ENCODE data around the gene DHRSX.
"Not testable (repeated sequence)": the region's sequence is repeated elsewhere in the genome, so short reads cannot be mapped to it uniquely, and the experiment has no call there.

The DHRSX gene

DNA sequence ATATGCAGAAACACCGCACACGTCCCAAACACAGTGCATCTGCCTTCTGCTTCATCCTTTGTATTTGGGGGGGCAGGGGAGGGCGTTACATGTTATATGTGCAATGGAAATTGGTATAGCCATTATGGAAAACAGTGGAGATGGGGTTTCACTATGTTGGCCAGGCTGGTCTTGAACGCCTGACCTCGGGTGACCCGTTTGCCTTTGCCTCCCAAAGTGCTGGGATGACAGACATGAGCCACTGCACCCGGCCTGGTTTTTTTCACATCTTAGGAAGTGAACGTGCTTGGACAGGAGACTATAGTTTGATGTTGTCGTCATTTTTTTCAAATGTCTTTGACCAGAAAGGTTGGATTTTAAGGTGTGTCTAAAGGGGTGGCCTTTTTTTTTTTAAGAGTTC is 88.6 kb downstream of the DHRSX start:
- no peak overlapping the region for H3K4me3 ChIP-seq
- H3K27ac ChIP-seq, result no peak overlapping the region

DNA sequence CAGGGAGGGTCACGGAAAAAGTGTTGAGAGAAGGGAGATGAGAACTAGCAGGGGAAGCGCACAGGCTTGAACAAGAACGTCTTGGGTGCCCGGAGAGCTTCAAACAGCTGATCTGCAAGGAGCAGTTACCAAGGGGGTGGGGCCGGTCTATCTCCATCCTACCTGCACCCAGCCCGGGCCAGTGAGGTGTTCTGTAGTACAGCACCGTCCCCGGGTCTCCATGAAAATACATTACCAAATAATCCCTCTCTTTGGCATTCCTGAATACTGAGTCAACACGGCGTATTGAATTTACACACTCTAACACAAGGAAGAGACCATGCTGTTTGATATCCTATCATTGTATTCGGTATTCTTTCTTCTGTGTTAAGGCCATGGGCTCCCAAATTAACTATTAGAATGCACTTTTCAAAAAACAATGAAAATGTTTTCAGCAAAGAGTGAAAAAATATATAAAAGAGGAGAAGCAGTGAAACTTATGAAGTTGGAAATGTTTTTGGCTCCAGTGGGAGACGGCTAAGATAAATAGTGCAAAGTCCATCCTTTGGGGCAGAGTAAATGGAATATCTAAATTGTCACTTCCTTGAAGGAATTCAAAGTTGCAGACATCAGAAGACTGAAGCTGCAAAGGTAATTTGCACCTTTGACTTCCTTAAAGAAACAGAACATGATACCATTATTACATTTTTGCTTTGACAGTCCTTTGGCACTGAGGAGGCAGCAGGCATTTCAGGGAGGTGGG is 90.3 kb downstream of the DHRSX start:
- H3K27ac ChIP-seq, result no peak overlapping the region
- no peak overlapping the region for H3K4me3 ChIP-seq

DNA sequence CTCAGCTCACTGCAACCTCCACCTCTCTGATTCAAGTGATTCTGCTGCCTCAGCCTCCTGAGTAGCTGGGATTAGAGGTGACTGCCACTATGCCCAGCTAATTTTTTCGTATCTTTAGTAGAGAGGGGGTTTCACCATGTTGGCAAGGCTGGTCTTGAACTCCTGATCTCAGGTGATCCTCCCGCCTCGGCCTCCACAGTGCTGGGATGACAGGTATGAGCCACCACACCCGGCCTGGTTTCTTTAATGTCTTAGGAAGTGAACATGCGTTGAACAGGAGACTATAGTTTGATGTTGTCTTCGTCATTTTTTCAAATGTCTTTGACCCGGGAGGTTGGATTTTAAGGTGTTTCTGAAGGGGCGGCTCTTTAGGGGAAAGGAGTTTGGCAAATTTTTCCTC is 91.0 kb downstream of the DHRSX start:
- no peak overlapping the region for H3K4me3 ChIP-seq
- H3K27ac ChIP-seq, result no peak overlapping the region

DNA sequence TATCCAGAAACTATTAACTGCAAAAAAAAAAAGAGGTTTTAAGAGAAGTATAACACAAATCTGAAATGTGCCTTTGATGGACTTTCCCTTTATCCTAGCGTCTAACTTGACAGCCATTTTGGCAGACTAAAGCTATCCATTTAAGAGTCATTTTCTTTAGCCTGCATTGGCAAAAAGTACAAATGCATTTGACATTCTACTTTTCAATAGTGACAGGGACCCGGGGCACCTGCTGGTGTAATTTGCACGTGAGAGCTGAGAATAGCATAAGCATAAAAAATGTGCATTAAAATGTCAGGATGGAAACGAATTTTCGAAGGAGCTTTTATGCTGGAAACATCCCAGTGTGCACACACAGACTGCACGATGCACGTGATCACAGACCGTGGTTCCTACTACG is 91.9 kb downstream of the DHRSX start:
- H3K4me3 ChIP-seq, result no peak overlapping the region
- H3K27ac ChIP-seq, result no peak overlapping the region

DNA sequence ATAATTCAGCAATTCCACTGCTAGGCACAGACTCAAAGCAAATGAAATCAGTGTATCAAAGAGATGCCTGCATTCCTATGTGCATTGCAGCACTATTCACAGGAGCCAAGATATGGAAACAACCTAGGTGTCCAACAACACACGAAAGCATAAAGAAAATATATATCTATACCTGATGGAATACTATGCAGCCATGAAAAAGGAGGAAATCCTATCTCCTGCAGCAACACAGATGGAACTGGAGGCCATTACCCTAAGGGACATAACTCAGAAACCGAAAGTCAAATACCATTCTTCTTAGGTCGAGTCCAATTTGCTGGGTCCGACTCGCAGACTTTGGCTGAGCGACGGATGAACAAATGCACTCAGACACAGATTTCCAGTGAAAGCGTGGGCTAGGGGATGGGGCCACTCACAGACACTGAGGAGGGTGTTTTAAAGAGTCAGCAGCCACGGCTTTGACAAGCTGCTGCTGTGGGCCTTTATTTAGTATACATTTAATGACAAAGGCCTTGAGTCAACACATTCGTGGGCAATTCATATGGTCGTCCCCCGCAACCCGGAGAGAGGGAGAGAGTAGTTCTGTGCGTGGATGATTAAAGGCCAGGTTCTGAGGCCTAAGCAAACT is 93.8 kb downstream of the DHRSX start:
- H3K27ac ChIP-seq, result no peak overlapping the region
- no peak overlapping the region for H3K4me3 ChIP-seq

DNA sequence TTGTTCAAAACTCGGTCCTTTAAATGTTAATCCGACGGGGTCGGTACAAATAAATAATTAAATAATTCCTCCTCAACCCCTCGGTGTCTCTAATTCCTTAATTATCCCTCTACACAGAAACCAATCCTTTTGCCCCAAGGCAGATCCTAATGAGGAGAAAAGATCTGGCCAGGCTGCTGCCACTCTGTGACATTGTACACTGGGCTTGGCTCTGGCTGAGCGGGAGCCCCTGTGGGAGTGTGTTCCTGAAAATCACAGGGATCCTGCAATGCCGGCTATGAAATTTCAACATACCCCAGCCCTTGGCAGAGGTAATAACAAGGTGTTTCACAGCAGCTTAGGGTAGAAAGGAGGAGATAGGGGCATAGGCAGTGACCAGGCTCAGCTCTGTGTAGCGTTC is 96.0 kb downstream of the DHRSX start:
- H3K4me3 ChIP-seq, result no peak overlapping the region
- no peak overlapping the region for H3K27ac ChIP-seq

DNA sequence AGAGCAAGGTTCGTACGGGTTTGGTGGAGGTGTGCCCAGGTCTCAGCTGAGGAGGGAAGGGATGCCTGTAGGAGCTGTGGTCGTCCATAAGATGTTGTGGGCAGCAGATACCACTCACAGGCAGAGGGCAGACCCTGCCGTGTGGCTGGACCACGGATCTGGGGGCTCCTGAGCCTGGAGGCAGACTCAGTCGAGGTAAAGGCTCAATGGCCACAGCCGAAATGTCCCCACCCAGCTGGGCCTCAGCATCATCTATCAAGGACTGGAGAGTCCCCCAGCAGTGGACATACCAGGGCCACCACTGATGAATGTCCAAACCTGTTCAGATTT is 98.5 kb downstream of the DHRSX start:
- peak overlapping the region in 20 of 21 experiments; percentile 43 to 91 (median 81) for H3K27ac ChIP-seq

DNA sequence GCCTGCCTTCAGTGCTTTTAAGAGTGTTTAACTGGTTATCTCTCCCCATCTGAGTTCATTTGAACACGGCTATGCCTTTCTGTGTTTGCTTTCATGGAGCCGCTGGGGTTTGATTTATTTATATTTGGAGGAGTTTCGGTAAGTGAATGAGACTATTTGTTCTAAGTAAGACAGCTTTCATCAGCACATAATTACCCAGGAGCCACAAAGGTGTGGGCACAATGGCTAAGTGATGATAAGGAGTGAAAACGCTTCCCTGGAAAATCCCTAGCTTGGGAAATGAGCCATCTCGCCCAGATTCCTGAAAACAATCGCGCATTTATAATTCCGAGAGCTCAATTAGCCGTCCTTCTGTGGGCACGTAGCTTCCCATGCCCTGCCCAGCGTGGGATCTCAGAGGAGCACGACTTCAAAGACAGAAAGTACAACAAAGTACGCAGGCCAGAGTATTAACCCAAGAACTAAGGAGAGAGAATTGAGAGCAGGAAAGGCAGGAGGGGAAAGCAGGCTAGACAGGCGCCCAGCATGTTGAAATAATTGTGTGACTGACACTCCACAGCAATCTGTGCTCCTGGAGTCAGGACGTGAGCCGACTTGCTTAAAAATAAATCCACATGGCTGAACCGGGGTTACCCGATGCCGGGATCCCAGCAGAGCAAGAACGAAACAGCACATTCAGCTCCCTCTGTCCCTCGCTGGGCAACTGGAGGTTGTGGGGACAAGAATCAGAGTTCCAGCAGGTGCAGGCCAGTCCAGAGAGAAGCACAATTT is 99.0 kb downstream of the DHRSX start:
- Histone ChIP-seq H3K27ac (peak overlapping the region in 20 of 21 experiments; percentile 43 to 91 (median 81)), H3K4me3 (peak overlapping the region in 5 of 7 experiments; percentile 5 to 28 (median 8))

More for the DNA sequence above, 98.5 kb downstream of the DHRSX start:
- peak overlapping the region in 5 of 7 experiments; percentile 3 to 28 (median 8) for H3K4me3 ChIP-seq

DNA sequence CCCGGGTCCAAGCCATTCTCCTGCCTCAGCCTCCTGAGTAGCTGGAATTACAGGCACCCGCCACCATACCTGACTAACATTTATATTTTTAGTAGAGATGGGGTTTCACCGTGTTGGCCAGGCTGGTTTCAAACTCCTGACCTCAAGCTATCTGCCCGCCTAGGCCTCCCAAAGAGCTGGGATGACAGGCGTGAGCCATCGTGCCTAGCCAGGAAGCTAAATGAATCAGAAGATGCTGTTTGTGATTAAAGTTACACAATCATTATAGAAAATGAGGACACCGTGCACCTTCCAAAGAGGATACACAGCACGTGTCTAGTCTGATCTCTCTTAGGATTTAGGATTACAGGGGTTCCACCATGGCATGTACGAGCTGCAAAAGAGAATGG is 99.6 kb downstream of the DHRSX start:
- Histone ChIP-seq H3K27ac (peak overlapping the region in 20 of 21 experiments; percentile 43 to 91 (median 81)), H3K4me3 (peak overlapping the region in 1 of 7 experiments; percentile 28)

DNA sequence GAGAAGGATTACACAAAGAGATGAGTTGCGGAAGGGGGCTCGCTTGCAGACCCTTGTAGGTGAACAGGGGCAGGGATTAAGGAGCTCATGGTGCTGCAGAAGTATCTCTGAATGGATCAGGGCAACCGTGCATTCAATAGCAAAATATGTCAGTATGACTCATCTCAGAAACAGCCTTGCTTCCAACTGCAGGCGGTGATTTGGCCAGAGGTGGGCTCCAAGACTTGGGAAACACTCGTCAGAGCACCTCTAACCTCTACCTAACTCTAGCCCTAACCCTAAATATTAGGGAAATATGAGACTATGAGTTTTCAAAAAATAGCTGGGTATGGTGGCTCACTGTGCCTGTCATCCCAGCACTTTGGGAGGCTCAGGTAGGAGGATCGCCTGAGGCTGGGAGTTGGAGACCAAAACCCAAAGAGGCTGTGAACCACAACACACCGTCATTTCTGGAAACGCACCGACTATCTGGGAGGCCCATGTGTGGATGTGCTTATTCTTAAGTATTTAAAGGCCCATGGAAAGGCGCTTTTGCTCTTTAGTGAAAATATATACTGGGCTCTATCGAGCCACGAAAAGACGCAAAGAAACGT is 102.6 kb downstream of the DHRSX start:
- no peak overlapping the region for H3K27ac ChIP-seq
- H3K4me3 ChIP-seq, result no peak overlapping the region

DNA sequence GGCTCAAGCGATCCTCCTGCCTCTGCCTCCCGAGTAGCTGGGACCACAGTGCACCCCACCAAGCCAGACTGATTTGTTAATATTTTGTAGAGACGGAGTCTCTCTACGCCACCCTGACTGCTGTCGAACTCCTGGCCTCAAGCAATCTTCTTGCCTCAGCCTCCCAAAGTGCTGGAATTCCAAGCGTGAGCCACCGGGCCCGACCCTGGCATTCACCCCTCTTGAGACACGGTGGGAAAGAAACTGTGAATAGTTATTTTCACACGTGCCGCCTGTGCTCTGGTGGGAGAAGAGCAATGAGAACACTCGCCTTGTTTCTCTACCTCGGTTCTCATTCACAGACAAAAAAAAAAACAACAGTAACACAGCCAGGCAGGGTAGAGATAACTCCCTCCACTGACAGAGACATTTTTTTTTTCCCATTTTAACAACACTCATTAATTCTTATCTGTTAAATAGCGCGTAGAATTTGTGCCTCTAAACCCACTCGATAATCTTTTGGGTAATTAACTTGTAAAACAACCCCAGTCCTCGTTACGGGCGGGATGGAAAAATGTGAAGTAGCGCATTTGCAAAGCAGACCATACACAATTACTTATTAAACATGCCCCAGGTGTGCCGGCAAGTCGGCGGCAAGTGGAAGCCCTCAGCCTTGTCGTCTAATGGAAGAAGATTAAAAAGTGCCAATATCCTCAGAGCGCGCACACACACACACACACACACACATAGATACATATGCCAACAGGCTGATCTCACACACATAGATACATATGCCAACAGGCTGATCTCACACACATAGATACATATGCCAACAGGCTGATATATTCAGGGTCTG is 103.3 kb downstream of the DHRSX start:
- Histone ChIP-seq H3K4me3 (no peak overlapping the region), H3K27ac (no peak overlapping the region)

DNA sequence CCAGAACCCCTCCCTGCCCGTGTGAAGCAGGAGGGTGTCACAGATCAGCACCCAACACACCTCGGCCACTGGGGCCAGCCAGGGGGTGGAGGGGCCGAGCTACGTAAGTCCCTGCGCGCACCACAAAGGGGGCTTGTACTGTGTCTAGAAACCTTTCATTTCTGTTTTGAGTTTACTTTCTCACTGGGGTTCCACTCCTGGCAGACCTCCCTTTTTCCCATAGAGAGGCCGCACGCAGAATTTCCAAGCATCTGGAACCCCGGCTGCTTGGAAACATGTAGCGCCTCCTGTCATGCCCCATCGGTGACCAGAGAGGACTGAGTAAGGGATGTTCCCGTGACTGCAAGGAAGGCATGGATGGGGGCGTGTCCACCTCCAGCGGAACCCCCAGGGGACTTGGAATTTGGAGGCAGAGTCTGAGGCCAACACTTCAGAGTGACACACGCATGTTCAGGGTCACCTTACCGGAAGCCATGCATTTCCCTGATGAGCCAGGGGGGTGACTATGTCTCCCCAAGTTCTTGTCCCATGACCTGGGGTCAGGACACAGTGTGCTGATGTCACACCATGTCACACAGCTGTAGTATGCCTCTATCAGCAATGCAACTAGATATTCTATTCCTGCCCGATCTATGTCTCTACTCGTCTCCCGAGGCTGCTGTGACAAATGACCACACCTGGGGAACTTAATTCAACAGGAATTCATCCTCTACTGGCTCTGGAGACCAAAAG is 105.3 kb downstream of the DHRSX start:
- H3K4me3 ChIP-seq, result no peak overlapping the region
- no peak overlapping the region for H3K27ac ChIP-seq

DNA sequence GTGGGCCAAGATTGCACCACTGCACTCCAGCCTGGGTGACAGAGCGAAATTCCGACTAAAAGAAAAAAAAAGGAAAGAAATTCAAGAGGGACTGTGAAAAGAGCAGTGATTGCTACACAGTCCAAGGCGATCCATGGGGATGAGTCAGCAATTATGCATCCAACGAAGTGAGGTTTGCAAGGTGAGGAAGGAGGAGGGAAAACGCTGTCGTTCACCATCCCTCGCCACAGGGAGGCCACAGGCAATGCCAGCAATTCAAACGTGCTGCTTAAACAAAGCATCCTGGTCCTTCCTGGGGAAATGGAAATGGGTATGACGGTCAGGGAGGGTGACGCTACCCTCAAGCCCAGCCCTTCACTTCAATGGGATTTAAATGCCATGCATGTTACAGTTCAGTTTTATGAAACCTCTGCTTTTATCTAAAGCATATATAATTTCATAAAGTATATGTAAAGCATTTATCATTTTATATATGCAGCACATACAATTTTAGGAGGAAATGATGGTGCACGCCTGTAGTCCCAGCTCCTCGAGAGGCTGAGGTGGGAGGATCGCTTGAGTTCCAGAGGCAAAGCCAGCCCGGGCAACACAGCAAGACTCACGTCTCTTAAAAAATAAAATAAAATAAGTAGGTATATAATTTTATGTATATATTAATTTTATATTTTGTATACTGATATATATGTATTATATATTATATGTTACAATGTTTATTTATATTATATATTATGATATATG is 108.7 kb downstream of the DHRSX start:
- Histone ChIP-seq H3K4me3 (no peak overlapping the region), H3K27ac (no peak overlapping the region)

DNA sequence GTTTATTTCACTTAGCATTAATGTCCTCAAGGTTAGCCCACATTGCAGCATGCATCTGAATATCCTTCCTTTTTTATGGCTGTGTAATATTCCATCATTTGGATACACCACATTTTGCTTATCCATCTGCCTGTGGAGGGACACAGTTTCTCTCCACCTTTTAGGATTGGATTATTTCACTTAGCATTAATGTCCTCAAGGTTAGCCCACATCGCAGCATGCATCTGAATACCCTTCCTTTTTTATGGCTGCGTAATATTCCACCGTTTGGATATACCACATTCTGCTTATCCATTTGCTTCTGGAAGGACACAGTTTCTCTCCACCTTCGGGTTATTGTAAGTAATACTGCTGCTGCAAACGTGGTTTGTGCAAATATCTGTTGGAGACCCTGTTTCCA is 110.0 kb downstream of the DHRSX start:
- no peak overlapping the region for H3K27ac ChIP-seq
- no peak overlapping the region for H3K4me3 ChIP-seq

DNA sequence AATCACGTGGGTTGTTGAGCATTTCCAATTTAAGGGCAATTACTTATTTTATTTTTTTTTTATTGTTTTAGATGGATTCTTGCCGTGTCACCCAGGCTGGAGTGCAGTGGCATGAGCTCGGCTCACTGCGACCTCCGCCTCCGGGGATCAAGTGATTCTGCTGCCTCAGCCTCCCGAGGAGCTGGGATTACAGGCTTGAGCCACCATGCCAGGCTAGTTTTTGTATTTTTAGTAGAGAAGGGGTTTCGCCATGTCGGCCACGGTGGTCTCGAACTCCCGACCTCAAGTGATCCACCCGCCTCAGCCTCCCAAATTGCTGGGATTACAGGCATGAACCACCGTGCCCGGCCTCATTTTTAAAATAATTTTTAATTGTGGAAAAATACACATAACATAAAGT is 111.0 kb downstream of the DHRSX start:
- H3K4me3 ChIP-seq, H3K27ac ChIP-seq: not testable (repeated sequence)

DNA sequence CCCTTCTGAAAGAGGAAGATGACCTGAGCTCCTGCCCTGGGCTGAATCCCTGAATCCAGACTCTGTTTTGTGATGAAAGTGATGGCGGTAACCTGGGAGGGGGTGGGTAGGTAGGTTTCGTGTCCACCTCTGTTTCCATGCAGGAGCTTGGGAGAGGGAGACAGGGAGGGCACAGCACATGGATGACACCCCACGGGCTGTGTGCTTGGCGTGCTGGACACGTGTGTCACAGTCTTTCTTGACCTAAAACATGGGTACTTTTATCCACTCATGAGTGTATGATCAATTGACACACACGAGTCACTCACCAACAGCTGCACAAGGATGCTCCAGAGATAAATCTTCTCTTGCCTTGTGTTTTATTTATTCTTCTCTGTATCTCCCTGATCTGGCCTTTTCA is 111.5 kb downstream of the DHRSX start:
- Histone ChIP-seq H3K4me3 (no peak overlapping the region), H3K27ac (no peak overlapping the region)

DNA sequence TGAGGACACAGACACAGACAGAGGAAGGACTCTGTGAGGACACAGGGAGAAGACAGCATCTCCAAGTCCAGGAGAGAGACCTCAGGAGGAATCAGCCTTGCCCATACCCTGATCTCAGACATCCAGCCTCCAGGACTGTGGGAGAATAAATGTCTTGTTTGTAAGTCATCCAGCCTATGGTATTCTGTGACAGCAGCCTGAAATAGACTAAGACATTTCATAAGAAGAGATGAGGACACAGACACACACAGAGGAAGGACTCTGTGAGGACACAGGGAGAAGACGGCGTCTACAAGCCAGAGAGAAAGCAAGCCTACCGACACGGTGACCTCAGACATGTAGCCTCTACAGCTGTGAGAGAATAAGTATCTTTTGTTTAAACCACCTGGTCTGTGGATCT is 112.1 kb downstream of the DHRSX start:
- peak overlapping the region in 1 of 21 experiments; percentile 25 for H3K27ac ChIP-seq
- no peak overlapping the region for H3K4me3 ChIP-seq

DNA sequence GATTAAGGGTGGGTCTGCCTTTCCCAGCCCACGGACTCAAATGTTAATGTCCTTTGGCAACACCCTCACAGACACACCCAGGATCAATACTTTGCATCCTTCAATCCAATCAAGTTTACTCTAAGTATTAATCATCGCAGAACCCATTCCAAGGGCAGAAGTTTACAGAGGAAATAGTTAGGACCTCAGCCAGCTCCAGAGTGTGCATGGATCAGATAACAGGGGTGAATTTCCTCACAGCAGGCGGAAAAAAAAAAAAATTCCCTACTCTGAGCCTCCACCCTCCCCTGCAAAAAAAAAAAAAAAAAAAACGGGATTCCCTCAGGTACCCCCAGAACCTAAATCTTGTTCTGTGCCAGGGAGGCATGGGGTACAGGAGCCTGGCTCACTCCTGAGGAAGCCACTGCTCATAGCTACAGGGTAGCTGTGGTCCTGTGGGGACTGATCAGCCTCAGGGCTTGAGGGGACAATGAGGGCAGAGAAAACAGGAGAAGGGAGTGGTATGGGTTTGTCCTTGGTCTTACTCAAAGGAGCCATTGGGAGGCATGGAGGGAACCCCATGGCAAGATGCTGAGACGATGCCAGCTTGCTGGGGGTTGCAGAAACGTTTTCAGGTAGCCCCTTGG is 113.0 kb downstream of the DHRSX start:
- Histone ChIP-seq H3K27ac (no peak overlapping the region), H3K4me3 (no peak overlapping the region)
